ENCODE data around the gene SEL1L. TPM values are rescaled to one million over a fixed set of nuclear protein-coding genes. Genes with fewer than 3 reads are reported as not detected.

SEL1L gene
- total and polyA plus RNA-seq, 2 of the 13 experiments (the other 11 are each of a cell fraction or from before 2014, with no cell fraction given), result 15.3 to 61.0 TPM

DNA sequence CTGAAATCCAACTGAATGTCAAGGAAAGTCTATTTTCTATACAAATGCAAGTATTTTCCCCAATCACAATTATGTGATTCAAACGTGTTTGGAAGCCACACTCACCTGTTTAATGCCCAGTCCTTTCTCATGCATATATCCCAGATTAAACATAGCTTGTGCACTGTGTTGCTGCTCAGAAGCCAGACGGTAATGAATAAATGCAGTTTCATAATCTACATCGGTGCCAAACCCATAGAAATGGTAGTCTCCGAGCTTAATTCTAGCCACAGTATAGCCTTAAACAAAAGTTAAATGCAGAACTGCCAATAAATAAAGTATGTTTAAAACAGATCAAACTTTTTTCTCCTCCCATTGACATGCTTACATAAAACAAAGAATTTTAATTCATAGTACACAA, 49.5 kb downstream of the SEL1L start:
- Histone ChIP-seq H3K4me3 (replicated peaks in 1 of 3; ENCODE audit: insufficient read depth in 1 of 3, low read depth in 2 of 3, low read length in 3 of 3) (no peak overlapping the region), H3K4me2 (ENCODE audit: low read depth, low read length) (no peak overlapping the region), H3K9me3 (ENCODE audit: low read length) (no peaks in the 10 kb centered on the region), H2AFZ (ENCODE audit: low read length) (no peak overlapping the region), H3K79me2 (ENCODE audit: insufficient read depth, low read length) (no peaks in the 10 kb centered on the region), H4K20me1 (ENCODE audit: insufficient read depth, low read length) (no peaks in the 10 kb centered on the region), H3K4me1 (ENCODE audit: insufficient read depth, low read length) (no peaks in the 10 kb centered on the region), H3K36me3 (replicated peaks in 1 of 2; ENCODE audit: control insufficient read depth in 1 of 2, insufficient read depth in 2 of 2, low read length in 2 of 2) (peaks cover 15 to 58% of the 10 kb centered on the region in 2 experiments; a peak in 4 of 5 replicates), H3K9ac (ENCODE audit: insufficient read depth, low read depth, low read length) (no peak overlapping the region), H3K27ac (ENCODE audit: extremely low read length, insufficient read depth, low read length) (no peak overlapping the region), H3K27me3 (ENCODE audit: control insufficient read depth in 1 of 2, insufficient read depth in 2 of 2, low read length in 2 of 2) (no peaks in the 10 kb centered on the region)
- CTCF ChIA-PET (ENCODE audit: low intra/inter-chr PET ratio, low total read pairs), result no interaction called here
- in situ Hi-C loops (cut with HindIII; ENCODE audit: extremely low pct_ligation_motif_present, low pct_unique_long_range_greater_than_20kb), result no loop called here
- no peak for DNase-seq (ENCODE audit: low spot score)
- intact Hi-C loops (cut with micrococcal nuclease; ENCODE audit: unreplicated experiment), result no loop called here
- TF ChIP-seq ZNF546 (CRISPR knock-in tag; conservative IDR thresholded peaks at IDR 0.05) (no peak), SUZ12 (IDR thresholded peaks at IDR 0.05; ENCODE audit: low read depth, low read length) (no peak), REL (CRISPR knock-in tag; conservative IDR thresholded peaks at IDR 0.05) (no peak), ZNF274 (CRISPR knock-in tag; IDR thresholded peaks at IDR 0.05) (no peak), ZNF749 (CRISPR knock-in tag; IDR thresholded peaks at IDR 0.05; ENCODE audit: borderline replicate concordance) (no peak)
- TF ChIP-seq, protein P1, sequence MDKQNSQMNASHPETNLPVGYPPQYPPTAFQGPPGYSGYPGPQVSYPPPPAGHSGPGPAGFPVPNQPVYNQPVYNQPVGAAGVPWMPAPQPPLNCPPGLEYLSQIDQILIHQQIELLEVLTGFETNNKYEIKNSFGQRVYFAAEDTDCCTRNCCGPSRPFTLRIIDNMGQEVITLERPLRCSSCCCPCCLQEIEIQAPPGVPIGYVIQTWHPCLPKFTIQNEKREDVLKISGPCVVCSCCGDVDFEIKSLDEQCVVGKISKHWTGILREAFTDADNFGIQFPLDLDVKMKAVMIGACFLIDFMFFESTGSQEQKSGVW (CRISPR knock-in tag; IDR thresholded peaks at IDR 0.05; ENCODE audit: borderline replicate concordance), result no peak
- no peak for ATAC-seq
- no TSS peak for BruUV-seq (replicated peaks)
- WGBS (ENCODE audit: low lambda C conversion rate), result 97% methylated on average over 4 of the region's 4 CpGs
- FAIRE-seq, result no peak
- POLR2A ChIA-PET, result no interaction called here

DNA sequence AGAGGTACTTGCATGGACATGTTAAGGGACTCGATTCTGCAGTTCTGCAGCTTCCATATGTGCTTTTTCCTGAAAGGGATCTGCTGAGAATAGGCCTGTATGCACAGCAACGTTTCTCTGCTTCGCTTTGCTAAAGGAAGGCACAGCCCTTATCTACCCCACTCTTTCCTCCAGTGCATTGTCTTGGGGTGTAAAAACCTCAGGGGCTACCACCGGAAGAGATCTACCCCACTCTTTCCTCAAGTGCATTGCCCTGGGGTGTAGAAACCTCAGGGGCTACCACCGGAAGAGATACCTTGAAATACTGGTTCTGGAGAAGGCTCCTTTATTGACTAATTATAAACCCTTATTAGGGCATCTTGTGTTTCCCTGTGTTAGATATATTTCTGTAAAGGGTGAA, 52.9 kb downstream of the SEL1L start:
- no TSS peak for BruUV-seq (replicated peaks)
- in situ Hi-C loops (cut with HindIII; ENCODE audit: extremely low pct_ligation_motif_present, low pct_unique_long_range_greater_than_20kb) (no loop called here), intact Hi-C loops (cut with micrococcal nuclease; ENCODE audit: unreplicated experiment) (no loop called here)
- Histone ChIP-seq H3K4me3 (replicated peaks in 1 of 3; ENCODE audit: insufficient read depth in 1 of 3, low read depth in 2 of 3, low read length in 3 of 3) (no peak overlapping the region), H3K36me3 (replicated peaks in 1 of 2; ENCODE audit: control insufficient read depth in 1 of 2, insufficient read depth in 2 of 2, low read length in 2 of 2) (peaks cover 13 to 59% of the 10 kb centered on the region in 2 experiments; a peak in 4 of 5 replicates), H3K4me2 (ENCODE audit: low read depth, low read length) (no peak overlapping the region), H3K9ac (ENCODE audit: insufficient read depth, low read depth, low read length) (no peak overlapping the region), H3K4me1 (ENCODE audit: insufficient read depth, low read length) (no peaks in the 10 kb centered on the region), H3K27me3 (ENCODE audit: control insufficient read depth in 1 of 2, insufficient read depth in 2 of 2, low read length in 2 of 2) (no peaks in the 10 kb centered on the region), H3K79me2 (ENCODE audit: insufficient read depth, low read length) (no peaks in the 10 kb centered on the region), H3K9me3 (ENCODE audit: low read length) (no peaks in the 10 kb centered on the region), H4K20me1 (ENCODE audit: insufficient read depth, low read length) (no peaks in the 10 kb centered on the region), H3K27ac (ENCODE audit: extremely low read length, insufficient read depth, low read length) (no peak overlapping the region), H2AFZ (ENCODE audit: low read length) (no peak overlapping the region)
- ChIA-PET POLR2A (no interaction called here), CTCF (ENCODE audit: low intra/inter-chr PET ratio, low total read pairs) (no interaction called here)
- ATAC-seq, result no peak
- DNase-seq (ENCODE audit: low spot score), result no peak
- WGBS (ENCODE audit: low lambda C conversion rate), result 93% methylated on average over 5 of the region's 5 CpGs
- no peak for FAIRE-seq
- TF ChIP-seq FOXJ3 (CRISPR knock-in tag; IDR thresholded peaks at IDR 0.05; ENCODE audit: borderline replicate concordance), result no peak
- TF ChIP-seq SIX4 (CRISPR knock-in tag; IDR thresholded peaks at IDR 0.05), result no peak
- TF ChIP-seq ZNF530 (CRISPR knock-in tag; IDR thresholded peaks at IDR 0.05; ENCODE audit: low read depth), result no peak
- TF ChIP-seq NKX3-1 (CRISPR knock-in tag; IDR thresholded peaks at IDR 0.05), result no peak
- TF ChIP-seq KAT8 (CRISPR knock-in tag; IDR thresholded peaks at IDR 0.05), result no peak
- TF ChIP-seq ZSCAN5A (CRISPR knock-in tag; IDR thresholded peaks at IDR 0.05; ENCODE audit: borderline replicate concordance), result no peak
- TF ChIP-seq ZNF777 (CRISPR knock-in tag; IDR thresholded peaks at IDR 0.05), result no peak
